GM12865 (cell line): Measurements from ENCODE around the gene SLC7A9.
"Not testable (repeated sequence)": the region's sequence is repeated elsewhere in the genome, so short reads cannot be mapped to it uniquely, and the experiment has no call there.

Experiments used
- DNase-seq: peaks from one replicate; pipeline ENCODE4 v3.0.0; 2010; ENCODE audit warnings: low read depth
- H3K4me3 ChIP-seq: 2 replicates; pipeline ENCODE4 v1.5.1; 2011; ENCODE audit warnings: mild to moderate bottlenecking, low read depth, low read length, control low read depth
- TF ChIP-seq, protein P1 (sequence below): IDR thresholded peaks from 2 replicates; pipeline ENCODE4 v1.5.1; 2011; ENCODE audit warnings: low read length, control low read depth, low read depth, inconsistent platforms; ENCODE audit not compliant: insufficient read depth; ENCODE audit errors: missing control alignments

Gene SLC7A9

DNA sequence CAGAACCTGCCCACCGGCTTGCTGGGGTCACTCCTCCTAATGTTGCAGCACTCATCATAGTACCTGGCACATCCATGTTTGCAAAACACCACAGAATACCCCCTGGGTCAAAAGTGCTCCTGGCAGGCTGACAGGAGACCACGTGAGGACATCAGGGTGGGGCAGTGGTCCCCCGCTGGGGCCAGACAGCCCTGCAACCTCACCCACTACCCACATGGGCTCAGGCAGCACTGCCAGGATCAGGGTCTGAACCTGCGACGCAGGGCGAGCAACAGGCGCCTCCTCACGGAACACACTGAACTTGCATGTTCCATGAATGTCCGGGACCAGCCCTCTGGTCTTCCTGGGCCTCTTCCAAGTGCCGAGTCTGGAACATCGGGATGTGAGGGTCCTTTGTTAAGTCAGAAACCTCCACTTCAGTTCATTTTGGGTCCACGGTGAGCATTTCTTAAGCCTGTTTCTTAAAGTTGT is 1.4 kb upstream of the SLC7A9 start:
- no peak for DNase-seq
- no peak overlapping the region for H3K4me3 ChIP-seq
- TF ChIP-seq, protein P1, sequence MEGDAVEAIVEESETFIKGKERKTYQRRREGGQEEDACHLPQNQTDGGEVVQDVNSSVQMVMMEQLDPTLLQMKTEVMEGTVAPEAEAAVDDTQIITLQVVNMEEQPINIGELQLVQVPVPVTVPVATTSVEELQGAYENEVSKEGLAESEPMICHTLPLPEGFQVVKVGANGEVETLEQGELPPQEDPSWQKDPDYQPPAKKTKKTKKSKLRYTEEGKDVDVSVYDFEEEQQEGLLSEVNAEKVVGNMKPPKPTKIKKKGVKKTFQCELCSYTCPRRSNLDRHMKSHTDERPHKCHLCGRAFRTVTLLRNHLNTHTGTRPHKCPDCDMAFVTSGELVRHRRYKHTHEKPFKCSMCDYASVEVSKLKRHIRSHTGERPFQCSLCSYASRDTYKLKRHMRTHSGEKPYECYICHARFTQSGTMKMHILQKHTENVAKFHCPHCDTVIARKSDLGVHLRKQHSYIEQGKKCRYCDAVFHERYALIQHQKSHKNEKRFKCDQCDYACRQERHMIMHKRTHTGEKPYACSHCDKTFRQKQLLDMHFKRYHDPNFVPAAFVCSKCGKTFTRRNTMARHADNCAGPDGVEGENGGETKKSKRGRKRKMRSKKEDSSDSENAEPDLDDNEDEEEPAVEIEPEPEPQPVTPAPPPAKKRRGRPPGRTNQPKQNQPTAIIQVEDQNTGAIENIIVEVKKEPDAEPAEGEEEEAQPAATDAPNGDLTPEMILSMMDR: no peak

DNA sequence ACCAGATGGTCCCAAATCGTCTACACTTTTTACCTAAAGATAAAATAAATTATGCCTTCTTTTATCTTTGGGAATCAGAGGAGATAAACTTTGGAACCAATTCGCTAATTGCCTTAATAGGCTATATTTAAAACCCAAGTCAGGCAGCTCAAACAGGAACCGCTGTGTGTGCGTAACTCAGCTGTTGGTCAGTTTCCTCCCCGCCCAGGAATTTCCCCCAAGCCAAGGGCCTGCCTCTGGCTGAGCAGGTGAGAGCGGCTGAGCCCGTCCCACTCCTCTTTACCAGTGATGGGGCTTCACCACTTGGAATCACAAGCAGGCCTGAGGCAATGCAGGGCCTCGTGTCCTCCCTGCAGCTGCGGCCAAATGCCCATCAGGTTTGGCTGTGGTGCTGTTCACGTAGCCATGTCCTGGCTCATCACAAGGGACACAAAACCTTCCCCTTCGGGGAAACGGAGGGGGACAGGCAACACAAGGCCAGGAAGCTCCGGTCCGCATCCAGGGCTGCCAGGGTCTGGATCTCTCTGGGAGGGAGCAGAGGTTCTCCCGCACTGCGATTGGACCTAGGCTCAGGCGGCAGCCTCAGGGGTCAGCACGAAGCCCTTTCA is 503 bp upstream of the SLC7A9 start:
- TF ChIP-seq, protein P1: no peak
- DNase-seq: no peak
- H3K4me3 ChIP-seq: no peak overlapping the region

DNA sequence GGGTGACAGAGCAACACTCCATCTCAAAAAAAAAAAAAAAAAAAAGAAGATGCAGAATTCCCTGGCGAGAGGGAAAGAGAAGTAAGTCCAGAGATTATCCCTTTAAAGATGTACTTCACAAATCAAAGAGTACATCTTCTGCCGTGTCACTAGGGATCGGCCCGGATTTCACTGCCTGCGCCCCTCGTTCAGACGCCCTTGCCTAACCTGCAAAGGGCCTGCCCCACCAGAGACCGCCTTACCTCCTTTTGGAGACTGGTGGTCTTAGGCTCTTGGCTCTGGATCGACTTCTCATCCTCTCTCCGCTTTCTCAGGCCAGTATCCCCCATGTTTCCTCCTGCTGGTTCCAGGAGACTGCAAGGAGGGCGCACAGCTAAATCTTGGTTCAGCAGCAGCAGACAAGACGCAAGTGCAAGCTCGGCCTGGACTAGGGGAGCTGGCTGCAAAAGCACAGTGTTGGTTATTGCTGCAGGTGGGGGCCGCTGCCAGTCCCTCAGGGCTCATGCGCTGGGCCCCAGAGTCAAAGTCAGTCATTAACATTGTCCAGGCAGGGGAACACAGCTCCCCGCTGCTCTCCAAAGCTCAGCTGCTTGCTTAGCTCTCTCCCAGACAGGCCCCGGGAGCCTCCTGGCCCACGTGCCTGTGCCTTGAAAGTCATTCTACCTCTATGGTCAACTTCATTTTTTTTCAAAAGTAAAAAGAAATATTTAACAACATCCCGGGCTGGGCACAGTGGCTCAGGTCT is 1.2 kb downstream of the SLC7A9 start:
- TF ChIP-seq, protein P1: no peak
- H3K4me3 ChIP-seq: no peak overlapping the region
- no peak for DNase-seq

DNA sequence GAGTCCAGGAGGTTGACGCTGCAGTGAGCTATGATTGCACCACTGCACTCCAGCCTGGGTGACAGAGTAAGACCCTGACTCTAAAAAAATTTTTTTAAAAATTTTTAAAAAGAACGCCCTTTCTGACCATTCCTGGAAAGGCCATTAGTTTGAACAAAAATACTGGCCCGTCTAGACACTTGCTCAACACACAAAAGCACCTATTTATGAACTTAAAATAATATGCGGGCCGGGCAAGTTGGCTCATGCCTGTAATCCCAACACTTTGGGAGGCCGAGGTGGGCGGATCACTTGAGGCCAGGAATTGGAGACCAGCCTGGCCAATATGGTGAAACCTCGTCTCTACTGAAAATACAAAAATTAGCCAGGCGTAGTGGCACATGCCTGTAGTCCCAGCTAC is 2.1 kb downstream of the SLC7A9 start:
- DNase-seq, H3K4me3 ChIP-seq: not testable (repeated sequence)

DNA sequence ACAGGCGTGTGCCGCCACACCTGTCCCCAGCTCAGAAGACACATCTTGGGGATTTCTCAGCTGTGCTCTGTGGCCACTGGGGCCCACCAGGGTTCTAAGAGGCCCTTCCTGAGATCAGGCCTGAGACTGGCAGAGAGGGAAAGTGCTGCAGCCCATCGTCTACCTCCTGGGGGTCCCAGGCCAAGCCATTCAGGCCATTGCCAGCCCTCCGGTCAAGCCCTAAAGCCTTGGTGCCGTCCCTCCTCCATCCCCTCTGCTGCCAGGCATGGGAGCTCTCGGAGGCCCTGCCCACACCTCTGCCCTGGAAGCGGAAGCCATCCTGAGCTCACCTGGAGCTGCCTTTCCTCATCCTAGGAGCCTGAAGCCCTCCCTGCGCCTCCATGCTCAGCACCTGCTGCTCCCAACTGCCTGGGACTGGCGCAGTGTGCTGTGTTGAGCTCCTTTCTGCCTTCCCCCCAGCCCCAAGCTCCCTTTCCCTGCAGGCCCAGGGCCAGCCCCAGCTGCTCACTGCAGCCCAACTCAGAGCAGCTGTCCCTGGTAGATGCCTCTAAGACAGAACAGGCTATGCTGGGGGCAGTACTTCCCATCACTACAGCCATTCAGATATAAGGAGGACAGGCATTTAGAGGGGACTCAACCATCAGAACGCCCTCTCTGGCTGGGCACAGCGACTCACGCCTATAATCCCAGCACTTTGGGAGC is 2.9 kb downstream of the SLC7A9 start:
- H3K4me3 ChIP-seq: no peak overlapping the region
- TF ChIP-seq, protein P1: no peak
- DNase-seq: no peak

DNA sequence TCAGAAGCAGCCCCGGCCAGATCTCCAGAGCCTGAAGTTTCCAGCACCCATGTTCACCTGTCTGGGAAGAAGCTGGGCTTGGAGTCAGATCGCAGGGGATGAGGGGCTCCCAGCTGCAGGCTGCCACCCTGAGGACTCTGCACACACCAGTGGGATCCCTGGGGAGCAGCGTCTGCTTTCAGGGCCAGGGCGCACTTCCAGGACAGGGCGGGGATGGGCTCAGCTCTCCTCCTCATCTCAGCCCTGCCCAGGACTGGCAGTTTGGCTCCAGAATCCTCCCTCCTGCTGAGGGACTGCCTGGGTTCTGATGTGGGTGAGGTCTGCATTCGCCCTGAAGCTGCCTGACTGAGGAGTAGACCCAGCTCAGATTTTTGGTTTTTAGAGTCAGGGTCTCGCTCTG is 3.5 kb downstream of the SLC7A9 start:
- TF ChIP-seq, protein P1: no peak
- no peak overlapping the region for H3K4me3 ChIP-seq
- DNase-seq: no peak

DNA sequence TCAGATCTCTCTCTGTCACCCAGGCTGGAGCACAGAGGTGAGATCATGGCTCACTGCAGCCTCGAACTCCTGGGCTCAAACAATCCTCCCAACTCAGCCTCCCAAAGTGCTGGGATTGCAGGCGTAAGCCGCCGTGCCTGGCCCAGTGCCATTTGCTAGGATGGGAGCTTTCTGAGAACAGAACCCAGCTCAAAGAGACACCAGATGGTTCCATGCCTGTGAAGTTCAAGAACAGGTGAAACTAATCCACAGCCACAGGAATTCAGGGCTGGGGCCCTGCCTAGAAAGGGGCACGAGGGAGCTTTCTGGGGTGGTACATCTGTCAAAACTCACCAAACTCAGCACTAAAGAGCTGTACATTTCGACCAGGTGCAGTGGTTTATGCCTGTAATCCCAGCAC is 4.2 kb downstream of the SLC7A9 start:
- TF ChIP-seq, protein P1: no peak
- DNase-seq: no peak

More for the DNA sequence above, 4.2 kb downstream of the SLC7A9 start:
- H3K4me3 ChIP-seq: no peak overlapping the region
